ENCODE measurements around the gene BTBD8.
"Not testable (repeated sequence)": the region's sequence is repeated elsewhere in the genome, so short reads cannot be mapped to it uniquely, and the experiment has no call there.

BTBD8 gene

GRCh38 chr1:92080128-92080985 is at the start of gene BTBD8:
TSS of gene BTBD8 (plus strand) at chr1:92080345. CDS start at chr1:92080572, 227 bp downstream.
- FAIRE-seq, result no peak

DNA sequence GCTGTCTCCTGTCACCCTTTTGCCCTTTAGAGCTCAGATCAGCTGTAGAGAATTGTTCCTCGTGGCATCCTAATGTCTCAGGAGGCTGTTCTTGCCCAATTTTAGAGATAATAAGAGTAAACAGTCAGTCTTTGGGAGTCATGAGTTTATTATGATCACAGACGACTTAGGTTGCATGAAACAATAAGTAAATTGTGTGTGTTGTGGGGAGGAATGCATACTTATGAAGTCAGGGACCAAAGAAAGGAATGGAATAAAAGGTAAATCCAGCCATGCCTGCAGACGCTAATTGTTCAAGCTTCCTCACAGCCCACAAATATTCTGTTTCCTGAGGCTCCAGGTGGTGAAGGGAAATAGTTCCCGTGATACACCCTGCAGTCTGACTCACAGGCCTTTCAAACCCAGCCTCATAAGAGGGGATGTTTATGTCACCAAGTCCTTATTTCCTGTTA is 49.5 kb upstream of the BTBD8 start:
- FAIRE-seq, result no peak

- FAIRE-seq, result no peak
Measured at GRCh38 chr1:92031281-92032110, 48.6 kb upstream of the BTBD8 start.

DNA sequence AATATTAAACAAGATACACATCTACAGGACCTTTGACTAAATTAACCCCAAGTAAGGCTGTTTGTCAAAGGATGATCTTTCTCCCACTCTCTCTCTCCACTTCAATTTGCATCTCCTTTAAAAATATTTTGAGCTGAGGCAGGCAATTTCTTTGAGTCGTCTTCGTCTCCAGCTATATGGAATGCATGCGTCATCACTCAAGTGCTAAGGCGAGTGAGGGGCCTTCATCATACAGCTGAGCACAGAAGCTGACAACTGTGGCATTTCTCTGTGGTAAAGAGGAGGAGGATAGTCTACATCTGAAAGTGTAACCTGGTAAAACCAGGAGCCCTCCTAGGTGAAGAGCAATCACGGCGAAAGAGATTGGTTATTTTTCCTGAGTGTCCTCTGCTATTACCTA is 42.7 kb upstream of the BTBD8 start:
- no peak for FAIRE-seq

GRCh38 chr1:92038695-92039346 is 41.3 kb upstream of the BTBD8 start:
- FAIRE-seq, result no peak

DNA sequence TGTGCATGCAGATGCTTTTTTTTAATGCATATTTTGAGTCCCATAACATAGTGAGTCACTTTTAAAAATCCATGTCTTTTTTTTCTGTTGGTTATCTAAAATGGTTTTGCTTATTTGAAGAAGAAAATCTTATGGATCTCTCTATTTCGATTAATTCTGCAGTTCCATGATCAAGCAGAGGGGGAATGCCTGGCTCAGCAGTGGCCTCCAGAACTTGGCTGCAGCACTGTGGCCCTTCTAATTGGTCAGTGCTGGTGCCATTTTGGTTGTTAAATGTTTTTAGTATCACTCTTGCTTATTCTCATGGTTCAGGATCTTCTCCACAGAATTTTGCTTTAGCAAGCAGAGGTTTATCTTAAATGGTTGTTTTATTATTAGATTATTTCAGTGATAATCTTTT is 39.2 kb upstream of the BTBD8 start:
- FAIRE-seq, result no peak

DNA sequence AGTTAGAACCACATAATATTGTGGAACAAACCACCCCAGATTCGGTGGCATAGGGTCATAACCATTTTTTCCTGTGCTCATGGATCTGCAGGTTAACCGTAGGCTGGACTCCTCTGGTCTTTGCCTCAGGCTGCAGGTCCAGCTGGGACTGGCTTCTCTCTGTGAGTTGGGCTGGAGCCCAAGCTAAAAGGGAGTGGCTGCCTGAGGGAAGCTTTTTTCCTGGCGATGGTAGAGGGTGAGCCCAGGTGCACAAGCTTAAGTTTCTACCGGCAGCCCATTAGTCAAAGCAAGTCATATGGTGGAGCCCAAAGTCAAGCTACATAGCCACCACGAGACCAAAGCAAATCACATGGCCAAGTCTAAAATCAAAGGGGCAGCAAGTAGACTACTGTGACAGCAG is 36.5 kb upstream of the BTBD8 start:
- no peak for FAIRE-seq

- peak; percentile 57 for FAIRE-seq
Measured at GRCh38 chr1:92045766-92046495, 34.2 kb upstream of the BTBD8 start.

DNA sequence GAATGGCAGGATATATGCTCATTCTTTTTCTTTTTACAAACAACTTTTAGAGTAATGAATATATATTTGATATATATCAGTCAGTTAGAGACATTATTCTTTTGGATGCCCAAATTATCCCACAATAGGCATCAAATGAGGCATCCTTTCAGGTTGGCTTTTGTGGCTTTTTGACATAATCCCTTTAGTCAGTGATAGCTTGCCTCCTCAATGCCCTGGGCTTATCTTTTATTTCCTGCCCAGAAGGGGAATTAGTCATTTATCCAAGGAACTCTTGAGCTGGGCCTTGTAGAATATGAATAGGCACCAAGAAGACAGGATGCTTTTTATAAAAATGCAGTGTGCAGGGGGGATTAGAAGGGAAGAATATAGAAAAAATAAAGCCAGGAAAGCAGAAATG is 28.2 kb upstream of the BTBD8 start:
- FAIRE-seq, result no peak

- FAIRE-seq, result no peak
Measured at GRCh38 chr1:92065042-92065441, 15.1 kb upstream of the BTBD8 start.

DNA sequence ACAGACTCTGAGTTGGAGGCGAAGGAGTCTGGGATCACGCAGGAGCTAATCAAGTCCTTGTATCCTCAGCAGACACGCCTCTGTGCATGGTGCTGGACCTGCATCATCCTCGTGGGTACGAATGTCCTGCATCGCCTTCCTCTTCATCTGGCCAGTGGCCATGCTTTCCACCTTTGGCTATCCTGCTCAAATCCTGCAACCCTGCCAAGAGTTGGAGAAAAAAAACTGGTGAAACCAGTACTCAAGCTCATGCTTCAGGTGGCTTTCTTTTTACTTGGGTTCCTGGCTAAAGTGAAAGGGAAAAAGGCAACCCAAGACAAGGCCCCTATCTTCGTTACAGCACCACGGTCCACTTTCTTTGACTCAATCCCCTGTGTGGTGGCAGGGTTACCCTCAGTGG is 13.8 kb upstream of the BTBD8 start:
- FAIRE-seq, result no peak

DNA sequence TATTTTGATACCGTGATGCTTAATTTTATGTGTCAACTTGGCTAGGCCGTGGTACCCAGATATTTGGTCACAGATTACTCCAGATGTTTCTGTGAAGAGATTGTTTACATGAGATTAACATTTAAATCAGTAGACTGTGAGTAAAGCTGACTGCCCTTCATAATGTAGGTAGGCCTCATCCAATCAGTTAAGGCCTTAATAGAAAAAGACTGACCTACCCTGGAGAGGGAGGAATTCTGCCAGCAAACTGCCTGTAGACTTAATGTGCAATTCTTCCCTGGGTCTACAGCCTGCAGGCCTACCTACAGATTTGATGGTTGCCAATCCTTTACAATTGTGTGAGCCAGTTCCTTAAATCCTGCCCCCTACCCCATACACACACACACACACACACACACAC is 9.3 kb upstream of the BTBD8 start:
- FAIRE-seq, result no peak

- not testable (repeated sequence) for FAIRE-seq
Measured at GRCh38 chr1:92074446-92074845, 5.7 kb upstream of the BTBD8 start.

DNA sequence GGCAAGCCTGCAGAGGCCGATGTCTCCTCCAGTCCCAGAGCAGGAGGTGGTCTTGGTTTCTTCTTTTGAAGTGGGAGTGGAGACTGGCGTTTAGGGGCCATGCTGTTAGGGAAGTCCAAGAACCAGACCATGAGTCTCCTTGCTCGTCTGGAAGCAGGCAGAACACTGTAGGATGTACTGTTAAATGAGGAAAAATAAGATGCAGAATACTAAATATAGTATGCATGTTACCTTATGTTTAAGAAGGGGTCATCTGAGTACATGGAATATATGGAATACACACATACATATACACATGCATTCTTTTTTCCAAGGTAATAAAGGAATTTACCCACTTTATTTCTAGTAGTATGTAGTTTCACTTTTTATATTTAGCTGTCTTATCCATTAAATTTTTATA is 4.8 kb upstream of the BTBD8 start, which contains the start of gene SETSIP:
Gene SETSIP (minus strand): TSS at position 101 of the 400 bp plus-strand sequence. CDS start 0 bp downstream, at position 101.
- no peak for FAIRE-seq

DNA sequence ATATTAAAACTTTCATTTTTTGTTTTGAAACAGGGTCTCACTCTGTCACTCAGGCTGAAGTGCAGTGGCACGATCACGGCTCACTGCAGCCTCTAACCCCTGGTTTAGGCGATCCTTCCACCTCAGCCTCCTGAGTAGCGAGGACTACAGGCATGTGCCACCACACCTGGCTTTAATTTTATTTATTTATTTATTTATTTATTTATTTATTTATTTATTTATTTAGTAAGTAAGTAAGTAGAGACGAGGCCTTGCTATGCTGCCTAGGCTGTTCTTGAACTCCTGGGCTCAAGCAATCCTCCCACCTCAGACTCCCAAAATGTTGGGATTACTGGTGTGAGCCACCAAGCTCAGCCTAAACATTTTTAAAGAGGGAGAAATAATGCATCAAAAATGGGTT is 3.8 kb upstream of the BTBD8 start:
- FAIRE-seq, result no peak

- FAIRE-seq, result not testable (repeated sequence)
Measured at GRCh38 chr1:92078077-92078476, 2.1 kb upstream of the BTBD8 start.

- no peak for FAIRE-seq
Measured at GRCh38 chr1:92079441-92079840, 704 bp upstream of the BTBD8 start.

GRCh38 chr1:92081031-92081430 is 886 bp downstream of the BTBD8 start:
- FAIRE-seq, result no peak

DNA sequence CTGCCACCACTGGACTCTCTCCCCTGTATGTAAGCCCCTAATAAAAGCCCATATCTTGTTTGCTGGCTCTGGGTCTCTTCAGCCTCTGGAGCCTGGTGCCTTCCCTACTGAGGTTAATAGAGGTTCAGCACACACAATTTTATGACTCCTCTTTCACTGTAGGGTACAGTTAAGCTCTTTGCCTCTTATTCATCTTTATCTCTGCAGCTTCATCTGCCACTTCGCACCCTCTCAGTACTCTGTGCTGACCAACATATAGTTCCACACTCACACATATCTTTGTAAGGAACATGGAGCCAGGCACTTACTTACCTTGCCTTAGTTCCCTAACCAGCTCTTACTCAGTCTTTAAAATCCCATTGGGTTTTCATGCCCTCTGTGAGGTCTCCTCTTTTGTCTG is 4.5 kb downstream of the BTBD8 start:
- FAIRE-seq, result no peak

DNA sequence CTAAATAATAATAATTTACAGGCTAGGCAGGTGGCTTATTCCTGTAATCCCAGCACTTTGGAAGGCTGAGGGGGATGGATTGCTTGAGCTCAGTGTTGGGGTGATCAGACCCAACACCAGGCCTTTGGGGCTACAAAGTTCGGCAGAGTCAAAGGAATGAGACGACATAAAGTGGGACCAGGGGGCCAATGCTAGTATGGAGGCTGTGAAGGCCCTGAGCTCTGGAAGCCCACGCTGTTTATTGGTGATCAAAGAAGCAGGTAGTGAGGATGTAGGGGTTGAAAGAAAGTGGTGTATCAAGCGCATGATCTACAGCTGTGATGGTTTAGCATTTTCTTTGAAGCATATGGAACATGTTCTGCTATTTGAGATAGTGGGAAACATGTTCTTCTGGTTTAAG is 5.6 kb downstream of the BTBD8 start:
- no peak for FAIRE-seq

DNA sequence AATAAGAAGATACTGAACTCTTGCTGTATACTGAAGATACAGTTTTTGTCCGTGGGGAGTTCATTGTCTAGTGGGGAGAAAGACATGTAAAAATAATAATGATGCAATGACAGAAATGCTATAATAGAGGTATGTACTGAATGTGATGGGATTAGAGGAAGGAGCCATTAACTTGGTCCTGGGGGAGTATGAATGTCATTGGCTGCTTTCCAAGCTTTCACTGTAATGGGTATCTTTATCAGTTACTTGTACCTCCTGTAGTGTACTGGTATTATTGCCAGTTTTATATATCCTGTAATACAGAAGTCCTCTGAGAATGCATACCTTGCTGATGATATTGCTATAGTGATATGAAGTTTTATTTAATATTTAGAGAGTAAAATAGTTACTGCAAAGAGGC is 7.4 kb downstream of the BTBD8 start:
- FAIRE-seq, result no peak

DNA sequence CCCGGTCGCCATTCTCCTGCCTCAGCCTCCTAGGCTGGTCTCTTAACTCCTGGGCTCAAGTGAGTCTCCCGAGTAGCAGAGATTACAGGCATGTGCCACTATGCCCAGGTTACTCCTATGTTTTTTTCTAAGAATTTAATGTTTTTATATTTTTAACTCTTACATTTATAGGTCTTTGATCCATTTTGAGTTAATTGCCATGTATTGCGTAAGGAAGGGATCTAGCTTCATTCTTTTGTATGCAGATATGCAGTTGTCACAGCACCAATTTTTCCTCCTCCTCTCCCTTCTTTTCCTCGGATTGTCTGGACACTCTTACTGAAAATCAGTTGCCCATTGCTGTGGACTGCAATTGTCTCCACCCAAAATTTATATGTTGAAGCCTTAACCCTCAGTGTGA is 11.5 kb downstream of the BTBD8 start:
- FAIRE-seq, result no peak

DNA sequence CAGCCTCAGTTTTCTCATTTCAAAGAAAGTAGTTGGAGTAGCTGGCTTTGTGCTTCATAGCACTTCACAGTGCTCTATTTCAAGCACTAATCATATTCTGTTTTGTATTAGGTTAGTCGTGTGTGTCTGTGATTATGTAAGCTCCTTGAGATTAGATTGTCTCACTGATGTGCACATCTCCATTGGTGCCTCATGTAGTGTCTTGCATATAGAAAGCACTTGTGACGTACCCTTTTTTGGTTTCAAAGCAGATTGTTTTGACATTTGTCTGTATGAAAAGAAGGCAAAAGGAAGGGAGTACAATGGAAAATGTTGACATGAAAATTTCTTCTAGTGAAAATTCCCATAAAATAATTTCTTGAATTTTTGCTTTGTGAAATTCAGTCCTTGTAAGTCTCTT is 13.9 kb downstream of the BTBD8 start:
- no peak for FAIRE-seq

Data from colon (tissue), 2 donors.